Fibroblast of gingiva (primary cell): Measurements from ENCODE around the gene DUSP16.
A peak's percentile ranks its signal among the peaks of the same experiment; 100 is the strongest.
"Not testable (repeated sequence)": the region's sequence is repeated elsewhere in the genome, so short reads cannot be mapped to it uniquely, and the experiment has no call there.

Source experiments
- DNase-seq: peaks from one replicate; pipeline ENCODE4 v3.0.0-alpha.2; 2011; ENCODE audit warnings: low read depth

The DUSP16 gene

GRCh38 chr12:12583510-12584178 lies 21.0 kb upstream of the DUSP16 start:
- no peak for DNase-seq

- peak; percentile 76 for DNase-seq
Observed at GRCh38 chr12:12582895-12583303, 20.2 kb upstream of the DUSP16 start.

GRCh38 chr12:12582193-12582881 lies 19.7 kb upstream of the DUSP16 start:
- DNase-seq, result no peak

GRCh38 chr12:12580716-12581115 lies 18.1 kb upstream of the DUSP16 start:
- DNase-seq, result not testable (repeated sequence)

- DNase-seq, result no peak
Observed at GRCh38 chr12:12577786-12578185, 15.1 kb upstream of the DUSP16 start.

- DNase-seq, result no peak
Observed at GRCh38 chr12:12572659-12573058, 10.0 kb upstream of the DUSP16 start.

- not testable (repeated sequence) for DNase-seq
Observed at GRCh38 chr12:12565971-12566370, 3.3 kb upstream of the DUSP16 start.

- DNase-seq, result no peak
Observed at GRCh38 chr12:12564911-12565310, 2.2 kb upstream of the DUSP16 start.

- DNase-seq, result no peak
Observed at GRCh38 chr12:12563290-12563928, 746 bp upstream of the DUSP16 start.

GRCh38 chr12:12562016-12562483 lies 613 bp downstream of the DUSP16 start:
- DNase-seq, result peak; percentile 6

- DNase-seq, result peak; percentile 44
Observed at GRCh38 chr12:12561371-12562015, 1.2 kb downstream of the DUSP16 start.

- DNase-seq, result no peak
Observed at GRCh38 chr12:12560587-12561370, 1.9 kb downstream of the DUSP16 start.

GRCh38 chr12:12559719-12560296 lies 2.9 kb downstream of the DUSP16 start:
- DNase-seq, result no peak

GRCh38 chr12:12558291-12558690 lies 4.4 kb downstream of the DUSP16 start:
- DNase-seq, result no peak

- DNase-seq, result no peak
Observed at GRCh38 chr12:12557733-12558132, 4.9 kb downstream of the DUSP16 start.

GRCh38 chr12:12555656-12556055 lies 7.0 kb downstream of the DUSP16 start:
- DNase-seq, result no peak

GRCh38 chr12:12553208-12553785 lies 9.4 kb downstream of the DUSP16 start:
- no peak for DNase-seq

GRCh38 chr12:12551115-12551514 lies 11.5 kb downstream of the DUSP16 start:
- DNase-seq, result no peak

GRCh38 chr12:12550277-12550676 lies 12.4 kb downstream of the DUSP16 start:
- no peak for DNase-seq

GRCh38 chr12:12549426-12549825 lies 13.2 kb downstream of the DUSP16 start:
- DNase-seq, result no peak

GRCh38 chr12:12548713-12549112 lies 13.9 kb downstream of the DUSP16 start:
- no peak for DNase-seq
